AG09319 (cell line): ENCODE results near the gene SLC25A48.
"Not testable (repeated sequence)": the region's sequence is repeated elsewhere in the genome, so short reads cannot be mapped to it uniquely, and the experiment has no call there.

Experiments used
- DNase-seq: peaks from one replicate; pipeline ENCODE4 v3.0.0-alpha.2; 2010; ENCODE audit warnings: low read depth; ENCODE audit errors: extremely low read depth
- TF ChIP-seq, protein P1 (sequence below): IDR thresholded peaks from 2 replicates; pipeline ENCODE4 v1.5.1; 2011; ENCODE audit warnings: low read depth, mild to moderate bottlenecking, inconsistent platforms, low read length, moderate library complexity

The SLC25A48 gene

DNA sequence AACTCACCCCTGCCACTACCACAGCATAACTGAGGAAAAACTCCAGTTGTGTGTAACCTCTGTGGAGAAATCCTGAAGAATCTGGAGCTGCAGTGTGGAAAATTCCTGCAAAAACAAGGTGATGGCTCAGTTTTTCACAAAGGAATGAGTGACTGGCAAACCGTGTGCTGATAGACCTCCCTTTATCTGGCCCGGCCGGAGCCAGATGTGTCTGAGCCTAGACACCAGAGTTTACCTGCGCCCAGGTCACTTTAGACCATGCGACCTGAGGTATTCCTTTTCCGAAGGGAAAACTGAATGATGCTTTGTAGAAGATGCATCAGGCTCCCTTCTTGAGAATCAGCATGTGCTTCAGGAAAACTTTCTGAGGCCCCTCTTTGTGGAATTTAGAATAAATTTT is 16.2 kb downstream of the SLC25A48 start:
- TF ChIP-seq, protein P1, sequence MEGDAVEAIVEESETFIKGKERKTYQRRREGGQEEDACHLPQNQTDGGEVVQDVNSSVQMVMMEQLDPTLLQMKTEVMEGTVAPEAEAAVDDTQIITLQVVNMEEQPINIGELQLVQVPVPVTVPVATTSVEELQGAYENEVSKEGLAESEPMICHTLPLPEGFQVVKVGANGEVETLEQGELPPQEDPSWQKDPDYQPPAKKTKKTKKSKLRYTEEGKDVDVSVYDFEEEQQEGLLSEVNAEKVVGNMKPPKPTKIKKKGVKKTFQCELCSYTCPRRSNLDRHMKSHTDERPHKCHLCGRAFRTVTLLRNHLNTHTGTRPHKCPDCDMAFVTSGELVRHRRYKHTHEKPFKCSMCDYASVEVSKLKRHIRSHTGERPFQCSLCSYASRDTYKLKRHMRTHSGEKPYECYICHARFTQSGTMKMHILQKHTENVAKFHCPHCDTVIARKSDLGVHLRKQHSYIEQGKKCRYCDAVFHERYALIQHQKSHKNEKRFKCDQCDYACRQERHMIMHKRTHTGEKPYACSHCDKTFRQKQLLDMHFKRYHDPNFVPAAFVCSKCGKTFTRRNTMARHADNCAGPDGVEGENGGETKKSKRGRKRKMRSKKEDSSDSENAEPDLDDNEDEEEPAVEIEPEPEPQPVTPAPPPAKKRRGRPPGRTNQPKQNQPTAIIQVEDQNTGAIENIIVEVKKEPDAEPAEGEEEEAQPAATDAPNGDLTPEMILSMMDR = no peak
- no peak for DNase-seq

DNA sequence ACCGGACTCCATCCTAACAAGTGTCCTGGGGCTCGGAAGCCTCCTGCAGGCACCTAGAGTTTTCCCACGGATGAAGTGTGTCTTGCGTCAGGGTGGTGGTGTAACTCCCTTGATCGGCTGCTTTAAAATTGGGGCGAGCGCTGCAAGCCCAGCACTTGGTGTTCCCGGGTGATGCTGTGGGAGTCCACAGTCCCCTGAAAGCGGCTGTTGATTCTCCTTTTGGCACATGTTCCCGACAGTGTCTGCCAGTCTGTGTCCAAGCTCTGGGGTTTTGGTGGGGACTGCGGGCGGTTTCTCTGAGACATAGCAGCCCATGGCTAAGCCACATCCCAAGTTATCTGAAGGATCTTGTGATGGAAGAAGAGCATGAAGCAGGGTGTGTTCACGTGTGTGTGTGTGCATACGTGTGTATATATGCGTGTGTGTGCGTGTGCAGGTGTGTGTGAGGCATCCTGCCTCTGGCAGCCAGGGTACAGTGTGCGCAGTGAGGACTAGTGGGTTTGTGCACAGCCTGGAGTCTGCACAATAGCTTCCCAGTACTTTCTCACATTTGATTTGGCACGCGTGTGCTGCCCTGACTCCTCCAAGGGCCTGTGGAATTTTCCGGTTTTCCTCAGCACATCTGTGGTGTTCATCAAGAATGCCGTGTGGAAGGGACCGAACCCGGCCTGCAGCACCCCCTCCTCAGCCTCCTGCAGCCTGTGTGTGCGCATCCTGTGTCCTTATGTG is 16.9 kb downstream of the SLC25A48 start:
- no peak for DNase-seq
- TF ChIP-seq, protein P1 = no peak

DNA sequence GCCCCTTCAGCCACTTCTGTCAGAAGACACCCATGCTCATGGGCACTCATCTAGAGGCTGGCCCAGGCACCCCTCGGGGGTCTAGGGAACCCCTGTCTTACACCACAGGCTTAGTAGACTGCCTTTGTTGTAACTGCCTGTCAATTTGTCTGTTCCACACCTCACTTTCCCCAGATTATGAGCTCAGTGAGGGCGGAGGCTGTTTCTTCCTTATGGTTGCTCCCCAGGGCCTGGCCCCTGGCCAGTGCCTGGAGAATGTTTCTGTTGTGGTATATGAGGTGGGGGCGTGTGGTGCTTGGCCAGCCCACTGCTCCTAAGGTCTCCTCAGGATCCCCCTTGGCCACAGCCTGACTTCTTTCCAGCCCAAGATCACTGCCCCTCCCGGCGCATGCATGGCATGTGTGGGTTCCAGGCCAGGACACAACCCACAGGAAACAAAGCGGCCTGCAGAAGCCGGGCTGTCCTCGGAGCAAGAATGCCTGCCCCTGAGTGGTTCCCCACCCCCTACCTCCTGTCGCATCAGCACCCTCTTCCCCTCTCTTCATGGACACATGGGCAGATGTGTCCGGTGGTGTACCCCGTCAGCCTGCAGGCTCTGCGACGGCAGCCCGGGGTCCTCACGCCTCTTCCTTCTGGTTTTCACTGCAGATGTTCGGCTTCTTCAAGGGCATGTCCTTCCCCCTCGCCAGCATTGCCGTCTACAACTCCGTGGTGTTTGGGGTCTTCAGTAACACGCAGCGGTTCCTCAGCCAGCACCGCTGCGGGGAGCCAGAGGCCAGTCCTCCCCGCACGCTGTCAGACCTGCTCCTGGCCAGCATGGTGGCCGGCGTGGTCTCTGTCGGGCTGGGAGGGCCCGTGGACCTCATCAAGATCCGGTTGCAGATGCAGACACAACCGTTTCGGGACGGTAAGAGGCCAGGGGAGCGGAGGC is 17.7 kb downstream of the SLC25A48 start:
- TF ChIP-seq, protein P1 = no peak
- no peak for DNase-seq

DNA sequence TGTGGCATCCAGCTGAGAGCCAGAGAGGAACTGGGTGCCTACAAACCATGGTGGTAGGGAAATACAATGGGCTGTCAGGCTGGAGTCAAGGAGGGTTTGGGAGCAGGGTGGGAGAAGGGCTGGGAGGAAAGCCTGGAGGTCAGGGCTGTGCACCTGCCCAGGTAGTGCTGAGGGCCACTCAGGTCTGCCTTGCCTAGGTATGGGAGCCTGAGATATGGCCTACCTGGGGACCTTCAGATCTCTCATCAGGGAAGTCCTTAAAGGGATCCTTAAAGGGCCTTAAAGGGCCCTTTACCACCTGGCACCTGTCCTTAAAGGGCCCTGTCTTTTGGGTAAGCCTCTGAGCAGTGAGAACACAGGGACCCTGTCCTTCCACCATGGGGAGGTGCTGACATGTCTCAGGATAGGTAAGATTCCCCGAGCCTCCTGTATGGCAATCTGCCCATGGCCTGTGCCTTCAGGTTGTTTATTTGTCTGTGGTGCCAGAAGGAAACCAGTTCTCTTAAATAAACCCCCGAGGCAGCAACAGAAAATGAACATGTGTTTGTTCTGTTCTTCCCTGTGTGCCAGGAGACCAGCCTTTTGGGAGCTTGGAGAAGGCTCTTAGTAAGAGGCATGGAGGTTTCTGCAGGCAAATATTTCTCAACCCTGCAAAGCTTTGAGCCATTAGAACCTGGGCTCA is 23.3 kb downstream of the SLC25A48 start:
- TF ChIP-seq, protein P1 = no peak
- DNase-seq = no peak

DNA sequence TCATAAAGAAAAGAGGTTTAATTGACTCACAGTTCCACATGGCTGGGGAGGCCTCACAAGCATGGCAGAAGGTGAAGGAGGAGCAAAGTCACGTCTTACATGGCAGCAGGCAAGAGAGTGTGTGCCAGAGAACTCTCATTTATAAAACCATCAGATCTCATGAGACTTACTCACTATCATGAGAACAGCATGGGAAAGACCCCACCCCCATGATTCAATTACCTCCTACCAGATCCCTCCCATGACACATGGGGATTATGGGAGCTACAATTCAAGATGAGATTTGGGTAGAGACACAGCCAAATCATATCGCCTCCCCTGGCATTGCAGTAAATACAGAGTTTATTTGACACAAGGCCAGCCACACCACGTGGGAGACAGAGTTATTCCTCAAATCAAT is 24.7 kb downstream of the SLC25A48 start:
- DNase-seq = not testable (repeated sequence)

DNA sequence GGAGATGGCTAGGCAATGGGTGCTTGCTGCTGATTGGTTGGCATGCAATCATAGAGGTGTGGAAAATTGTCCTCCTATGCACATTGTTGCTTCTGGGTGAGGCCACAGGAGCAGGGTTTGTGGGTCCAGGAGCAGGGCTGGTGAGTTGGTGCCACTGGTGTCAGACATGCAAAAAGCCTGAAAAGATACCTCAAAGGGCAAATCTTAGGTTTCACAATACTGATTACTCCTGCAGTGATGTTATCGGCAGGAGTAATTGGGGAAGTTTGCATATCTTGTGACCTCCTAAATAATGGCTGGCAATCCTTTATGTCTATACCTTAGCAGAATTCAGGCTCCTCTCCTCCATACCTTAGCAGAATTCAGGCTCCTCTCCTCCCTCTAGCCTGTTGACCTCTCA is 25.2 kb downstream of the SLC25A48 start:
- TF ChIP-seq, protein P1 = no peak
- DNase-seq = no peak

DNA sequence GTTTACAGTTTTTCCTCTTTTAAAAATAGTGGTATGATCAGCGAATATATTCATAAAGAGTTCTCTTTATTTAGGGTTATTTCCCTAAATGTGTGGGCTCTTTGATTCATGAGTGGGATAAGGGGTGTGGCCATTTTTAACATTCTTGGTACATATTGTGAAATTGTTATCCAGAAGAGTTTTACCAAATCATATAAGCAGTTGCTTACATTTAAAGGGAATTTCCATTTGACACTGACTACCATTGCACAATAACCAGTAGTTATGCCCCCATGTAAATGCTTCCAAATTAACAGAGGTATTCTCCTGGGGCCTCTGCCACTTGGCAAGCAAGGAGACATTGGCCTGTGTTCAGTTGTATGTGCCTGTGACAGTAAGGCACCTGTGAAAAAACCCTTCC is 27.2 kb downstream of the SLC25A48 start:
- DNase-seq = no peak
- TF ChIP-seq, protein P1 = no peak
